ENCODE results near the gene TGOLN2.

- TF ChIP-seq CTCF (IDR thresholded peaks at IDR 0.05) (no peak), POLR2A (IDR thresholded peaks at IDR 0.05) (no peak), EP300 (IDR thresholded peaks at IDR 0.05) (no peak)
Observed at GRCh38 chr2:85277416-85278158, 50.2 kb downstream of the TGOLN2 start.

All from ovary (tissue), 3 donors.